Measurements from ENCODE around the gene SHROOM2.

The SHROOM2 gene

GRCh38 chrX:9947131-9947794 is 161.0 kb downstream of the SHROOM2 start:
- DNase-seq (ENCODE audit: low spot score), result no peak

- peak; percentile 8 for DNase-seq (ENCODE audit: low spot score)
These were observed 162.2 kb downstream of the SHROOM2 start for GRCh38 chrX:9948406-9948805.

GRCh38 chrX:9952300-9952699 is 166.1 kb downstream of the SHROOM2 start:
- DNase-seq (ENCODE audit: low spot score), result no peak

- no peak for DNase-seq (ENCODE audit: low spot score)
These were observed 167.2 kb downstream of the SHROOM2 start for GRCh38 chrX:9953396-9953795.

- DNase-seq (ENCODE audit: low spot score), result no peak
These were observed 169.3 kb downstream of the SHROOM2 start for GRCh38 chrX:9955506-9955905.

GRCh38 chrX:9957743-9958142 is 171.5 kb downstream of the SHROOM2 start:
- no peak for DNase-seq (ENCODE audit: low spot score)

- DNase-seq (ENCODE audit: low spot score), result no peak
These were observed 172.0 kb downstream of the SHROOM2 start for GRCh38 chrX:9958183-9958582.

- no peak for DNase-seq (ENCODE audit: low spot score)
These were observed 175.5 kb downstream of the SHROOM2 start for GRCh38 chrX:9961750-9962149.

- no peak for DNase-seq (ENCODE audit: low spot score)
These were observed 180.7 kb downstream of the SHROOM2 start, which contains the start of gene CLDN34 for GRCh38 chrX:9966775-9967408. Gene CLDN34 (plus strand): TSS chrX:9967358. CDS start chrX:9967358, 0 bp downstream.

- DNase-seq (ENCODE audit: low spot score), result no peak
These were observed 191.4 kb downstream of the SHROOM2 start for GRCh38 chrX:9977635-9978034.

GRCh38 chrX:9980401-9980800 is 194.2 kb downstream of the SHROOM2 start:
- DNase-seq (ENCODE audit: low spot score), result no peak

GRCh38 chrX:9980927-9981326 is 194.7 kb downstream of the SHROOM2 start:
- no peak for DNase-seq (ENCODE audit: low spot score)

GRCh38 chrX:9983441-9983840 is 197.2 kb downstream of the SHROOM2 start:
- DNase-seq (ENCODE audit: low spot score), result no peak

- DNase-seq (ENCODE audit: low spot score), result no peak
These were observed 197.6 kb downstream of the SHROOM2 start for GRCh38 chrX:9983846-9984245.

- no peak for DNase-seq (ENCODE audit: low spot score)
These were observed 202.5 kb downstream of the SHROOM2 start for GRCh38 chrX:9988762-9989161.

GRCh38 chrX:9992061-9992460 is 205.8 kb downstream of the SHROOM2 start:
- DNase-seq (ENCODE audit: low spot score), result no peak

GRCh38 chrX:9992724-9993123 is 206.5 kb downstream of the SHROOM2 start:
- DNase-seq (ENCODE audit: low spot score), result no peak

GRCh38 chrX:9995855-9996339 is 209.7 kb downstream of the SHROOM2 start:
- DNase-seq (ENCODE audit: low spot score), result peak; percentile 68

GRCh38 chrX:9997041-9997440 is 210.8 kb downstream of the SHROOM2 start:
- no peak for DNase-seq (ENCODE audit: low spot score)

GRCh38 chrX:9997524-9997923 is 211.3 kb downstream of the SHROOM2 start:
- DNase-seq (ENCODE audit: low spot score), result no peak
